AG10803 (cell line): ENCODE measurements around the gene C3orf20.

Experiments used
- DNase-seq: peaks from one replicate; pipeline ENCODE4 v3.0.0; 2010; ENCODE audit warnings: low read depth
- H3K4me3 ChIP-seq: 2 replicates; pipeline ENCODE4 v1.5.1; 2011; ENCODE audit warnings: mild to moderate bottlenecking, low read length, control low read depth
- CTCF ChIP-seq: conservative IDR thresholded peaks from 2 replicates; pipeline ENCODE4 v1.5.1; 2011; ENCODE audit warnings: mild to moderate bottlenecking, low read length, control low read depth, inconsistent platforms

The C3orf20 gene

GRCh38 chr3:14650193-14650592 is 24.7 kb upstream of the C3orf20 start:
- H3K4me3 ChIP-seq, result no peak overlapping the region
- DNase-seq, result no peak
- no peak for TF ChIP-seq CTCF

- no peak for TF ChIP-seq CTCF
- peak; percentile 100 for DNase-seq
- H3K4me3 ChIP-seq, result peak within 1 kb of the TSS; percentile 97
Observed at GRCh38 chr3:14651440-14652251, 23.3 kb upstream of the C3orf20 start, which contains the start of gene CCDC174. CCDC174 (plus strand) TSS chr3:14651762; CDS start chr3:14651837, 75 bp downstream.

- peak; percentile 26 for DNase-seq
- peak overlapping the region; percentile 97 for H3K4me3 ChIP-seq
Observed at GRCh38 chr3:14652360-14652907, 22.5 kb upstream of the C3orf20 start.

- H3K4me3 ChIP-seq, result no peak overlapping the region
- DNase-seq, result no peak
- TF ChIP-seq CTCF, result no peak
Observed at GRCh38 chr3:14657579-14657978, 17.4 kb upstream of the C3orf20 start.

- H3K4me3 ChIP-seq, result no peak overlapping the region
- TF ChIP-seq CTCF, result no peak
- no peak for DNase-seq
Observed at GRCh38 chr3:14658978-14659377, 16.0 kb upstream of the C3orf20 start.

GRCh38 chr3:14660942-14661341 is 14.0 kb upstream of the C3orf20 start:
- H3K4me3 ChIP-seq, result no peak overlapping the region
- DNase-seq, result no peak
- TF ChIP-seq CTCF, result no peak

GRCh38 chr3:14663396-14664135 is 11.4 kb upstream of the C3orf20 start:
- DNase-seq, result no peak
- no peak for TF ChIP-seq CTCF
- no peak overlapping the region for H3K4me3 ChIP-seq
